Cardiac septum (tissue), 1 donor: ENCODE measurements around the gene ABCC8. TPM values are rescaled to one million over a fixed set of nuclear protein-coding genes. Genes with fewer than 3 reads are reported as not detected.
"Not testable (repeated sequence)": the region's sequence is repeated elsewhere in the genome, so short reads cannot be mapped to it uniquely, and the experiment has no call there.

Source experiments
- DNase-seq: peaks from one replicate; pipeline ENCODE4 v3.0.0-alpha.2; 2020; ENCODE audit warnings: low spot score
- intact Hi-C: fragments of 100-400 bp; cut with DNase I; formaldehyde crosslinking; loops from one replicate; pipeline ENCODE4 v1.14.0; 2022
- total RNA-seq: library from RNA; stranded (reverse); fragmentation: NEBNext Ultra II Directional; extraction: Animal tissue kit (Norgen Biotek cat#: 25700); gene quantifications from one replicate; pipeline ENCODE4 v1.2.1, GENCODE V29; 2021
- donor health status: DM: no; HTN: no; CAD: no.

Gene ABCC8
- total RNA-seq, 1 donor from 2014 or later = 3.9 TPM

GRCh38 chr11:17443000-17443399 lies 33.6 kb downstream of the ABCC8 start:
- DNase-seq = no peak
- intact Hi-C loops = no loop called here

- intact Hi-C loops = no loop called here
- no peak for DNase-seq
Observed at GRCh38 chr11:17439316-17439782, 37.3 kb downstream of the ABCC8 start.

GRCh38 chr11:17437366-17437765 lies 39.3 kb downstream of the ABCC8 start:
- DNase-seq = no peak
- intact Hi-C loops = no loop called here

GRCh38 chr11:17434108-17434507 lies 42.5 kb downstream of the ABCC8 start:
- no peak for DNase-seq
- intact Hi-C loops = no loop called here

GRCh38 chr11:17432002-17432401 lies 44.6 kb downstream of the ABCC8 start:
- intact Hi-C loops = no loop called here
- no peak for DNase-seq

- intact Hi-C loops = no loop called here
- DNase-seq = no peak
Observed at GRCh38 chr11:17431139-17431538, 45.5 kb downstream of the ABCC8 start.

- no peak for DNase-seq
- intact Hi-C loops = no loop called here
Observed at GRCh38 chr11:17430616-17431015, 46.0 kb downstream of the ABCC8 start.

- intact Hi-C loops = no loop called here
- DNase-seq = no peak
Observed at GRCh38 chr11:17428925-17429324, 47.7 kb downstream of the ABCC8 start.

- intact Hi-C loops = no loop called here
- no peak for DNase-seq
Observed at GRCh38 chr11:17428261-17428660, 48.4 kb downstream of the ABCC8 start.

- intact Hi-C loops, DNase-seq: not testable (repeated sequence)
Observed at GRCh38 chr11:17426233-17426632, 50.4 kb downstream of the ABCC8 start.

- intact Hi-C loops = no loop called here
- no peak for DNase-seq
Observed at GRCh38 chr11:17423533-17424310, 52.9 kb downstream of the ABCC8 start.

- no peak for DNase-seq
- intact Hi-C loops = no loop called here
Observed at GRCh38 chr11:17421781-17422180, 54.9 kb downstream of the ABCC8 start.

- DNase-seq = no peak
- intact Hi-C loops = no loop called here
Observed at GRCh38 chr11:17418444-17419081, 58.1 kb downstream of the ABCC8 start.

- intact Hi-C loops = no loop called here
- no peak for DNase-seq
Observed at GRCh38 chr11:17416492-17416891, 60.2 kb downstream of the ABCC8 start.

- no peak for DNase-seq
- intact Hi-C loops = no loop called here
Observed at GRCh38 chr11:17415523-17416104, 61.0 kb downstream of the ABCC8 start.

- intact Hi-C loops = no loop called here
- DNase-seq = no peak
Observed at GRCh38 chr11:17414992-17415391, 61.7 kb downstream of the ABCC8 start.

- DNase-seq = no peak
Observed at GRCh38 chr11:17414317-17414737, 62.3 kb downstream of the ABCC8 start.

GRCh38 chr11:17413414-17414316 lies 63.0 kb downstream of the ABCC8 start:
- intact Hi-C loops = no loop called here
- no peak for DNase-seq

More at GRCh38 chr11:17414317-17414737, 62.3 kb downstream of the ABCC8 start:
- intact Hi-C loops = no loop called here

GRCh38 chr11:17412488-17413180 lies 64.0 kb downstream of the ABCC8 start:
- intact Hi-C loops = no loop called here
- no peak for DNase-seq
